ENCODE data around the gene MCL1. TPM values are rescaled to one million over a fixed set of nuclear protein-coding genes. Genes with fewer than 3 reads are reported as not detected.

The MCL1 gene
- total RNA-seq, 2 donors from 2014 or later = 211 to 223 TPM

DNA sequence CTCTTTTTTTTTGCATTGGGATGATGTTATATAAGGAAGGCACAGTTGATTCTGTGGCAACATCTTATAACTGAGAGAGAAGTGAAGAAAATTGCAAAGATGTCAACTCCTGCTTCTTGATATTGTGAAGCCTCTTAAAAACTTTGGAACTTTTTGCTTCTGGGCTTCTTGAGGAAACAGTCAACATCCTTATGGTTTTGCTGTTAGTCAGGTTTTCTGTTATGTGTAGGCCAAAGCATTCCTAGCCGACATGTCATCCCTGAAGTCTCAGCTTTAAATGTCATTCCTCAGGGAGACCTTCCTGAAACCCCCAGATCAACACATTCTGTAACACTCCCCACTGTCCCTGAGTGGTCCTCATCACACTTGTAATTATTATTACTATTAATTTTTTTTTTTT is 51.2 kb downstream of the MCL1 start:
- ATAC-seq (no peak), DNase-seq (no peak)
- intact Hi-C loops (cut with DNase I) = no loop called here
- Histone ChIP-seq H3K36me3 (replicated peaks in 1 of 2; ENCODE audit: insufficient read depth in 1 of 2, low read depth in 2 of 2) (no peaks in the 10 kb centered on the region), H3K4me1 (peaks cover 36% of the 10 kb centered on the region), H3K27me3 (no peaks in the 10 kb centered on the region), H3K27ac (peak overlapping the region in 2 of 4 donors; percentile 72 to 83), H3K9me3 (no peaks in the 10 kb centered on the region), H3K4me3 (no peak overlapping the region)
- TF ChIP-seq POLR2A (IDR thresholded peaks at IDR 0.05) (no peak), CTCF (IDR thresholded peaks at IDR 0.05) (no peak)
- 88 to 89% methylated on average over 1 of the region's 1 CpG for WGBS, 2 donors

DNA sequence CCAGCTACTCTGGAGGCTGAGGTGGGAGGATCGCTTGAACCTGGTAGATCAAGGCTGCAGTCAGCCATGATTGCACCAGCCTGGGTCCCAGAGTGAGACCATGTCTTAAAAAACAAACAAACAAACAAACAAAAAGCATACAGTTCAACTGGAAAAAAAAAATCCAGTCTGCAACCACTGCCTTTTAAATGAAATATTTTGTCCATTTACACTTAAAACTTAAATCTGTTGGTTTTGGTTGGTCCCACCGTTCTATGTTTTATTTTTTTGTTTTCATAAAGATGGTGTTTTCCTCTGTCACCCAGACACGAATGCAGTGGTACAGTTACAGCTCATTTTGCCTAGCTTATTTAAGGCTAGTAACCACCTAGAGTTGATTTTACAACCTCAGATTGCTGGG is 54.1 kb downstream of the MCL1 start:
- WGBS, 2 donors = 87 to 92% methylated on average over 3 of the region's 3 CpGs
- ATAC-seq = no peak
- H3K36me3 ChIP-seq (replicated peaks in 1 of 2; ENCODE audit: insufficient read depth in 1 of 2, low read depth in 2 of 2) = no peaks in the 10 kb centered on the region
- TF ChIP-seq CTCF (IDR thresholded peaks at IDR 0.05) = no peak
- TF ChIP-seq POLR2A (IDR thresholded peaks at IDR 0.05) = no peak
- no peak for DNase-seq
- intact Hi-C loops (cut with DNase I) = no loop called here
- H3K27ac ChIP-seq = no peak overlapping the region
- H3K9me3 ChIP-seq = no peaks in the 10 kb centered on the region
- H3K4me3 ChIP-seq = no peak overlapping the region
- H3K4me1 ChIP-seq = peaks cover 13% of the 10 kb centered on the region
- no peaks in the 10 kb centered on the region for H3K27me3 ChIP-seq

Small RNA genes lying within 50 kb of the gene (microRNA-seq; reads per million reads assigned to microRNA genes)
- 0 reads per million in 2 donors for gene MIR4257 (ENCODE audit: borderline number of aligned reads in 2 of 2, borderline replicate concordance in 2 of 2)

Small RNA genes lying within 50 kb of the gene (small RNA-seq; reads per million reads assigned to genes)
- gene MIR4257 (not detected), gene RF00015 (not detected), gene RF00561 (not detected), gene RN7SL473P (not detected), gene RN7SL600P (not detected)

Other genes starting within 250 kb of the MCL1 start
- gene RPRD2, start 215.5 kb downstream of the MCL1 start, total RNA-seq = 10 to 100 TPM; 13.2 to 17.1 TPM
- 1 to 10 TPM; 4.3 to 7.0 TPM for gene TARS2, start 92.2 kb downstream of the MCL1 start, total RNA-seq
- gene ECM1, start 71.5 kb downstream of the MCL1 start, total RNA-seq = 1 to 10 TPM; 1.3 to 2.1 TPM
- not detected for gene FALEC, start 63.9 kb downstream of the MCL1 start, total RNA-seq
- 1 to 10 TPM; 4.7 to 7.6 TPM for gene ADAMTSL4, start 30.2 kb downstream of the MCL1 start, total RNA-seq
- gene ENSA, start 50.0 kb upstream of the MCL1 start, total RNA-seq = 100 to 1,000 TPM in 1 of 2 donors, 10 to 100 TPM in 1; 64.6 to 203 TPM
- 10 to 100 TPM; 14.5 to 14.8 TPM for gene GOLPH3L, start 117.5 kb upstream of the MCL1 start, total RNA-seq
- gene HORMAD1, start 141.3 kb upstream of the MCL1 start, total RNA-seq = not detected
- gene CTSS, start 186.2 kb upstream of the MCL1 start, total RNA-seq = 10 to 100 TPM in 1 of 2 donors, 1 to 10 TPM in 1; 3.6 to 30.6 TPM
- 10 to 100 TPM; 11.9 to 18.4 TPM for gene CTSK, start 228.7 kb upstream of the MCL1 start, total RNA-seq

All from body of pancreas (tissue), 4 donors.